Mucosa of descending colon (tissue), 3 donors: ENCODE measurements around the gene TSEN34. TPM values are rescaled to one million over a fixed set of nuclear protein-coding genes. Genes with fewer than 3 reads are reported as not detected.
"Not testable (repeated sequence)": the region's sequence is repeated elsewhere in the genome, so short reads cannot be mapped to it uniquely, and the experiment has no call there.

ENCODE experiments used
- ATAC-seq: fragments of 200-7000 bp; cut with Tn5 transposase; one replicate; pipeline ENCODE4 v1.9.1; 2020; ENCODE audit warnings: mild to moderate bottlenecking, moderate library complexity
- DNase-seq, 3 donors: peaks; one replicate each; pipeline ENCODE4 v3.0.0-alpha.2; 2020
- H3K36me3 ChIP-seq: fragments of 200-600 bp; one replicate; pipeline ENCODE4 v1.8.0; 2021; ENCODE audit warnings: low read depth, mild to moderate bottlenecking
- H3K4me1 ChIP-seq: fragments of 200-600 bp; one replicate; pipeline ENCODE4 v1.8.0; 2021; ENCODE audit warnings: low read depth, mild to moderate bottlenecking
- H3K4me3 ChIP-seq: fragments of 200-600 bp; one replicate; pipeline ENCODE4 v1.8.0; 2021; ENCODE audit warnings: mild to moderate bottlenecking
- H3K9me3 ChIP-seq: fragments of 200-600 bp; one replicate; pipeline ENCODE4 v1.8.0; 2021; ENCODE audit warnings: mild to moderate bottlenecking
- intact Hi-C, 2 donors: fragments of 100-400 bp; cut with DNase I in 1 of 2; cut with micrococcal nuclease in 1 of 2; formaldehyde crosslinking; loops; one replicate each; pipeline versions ENCODE4 v1.11.0 to v1.11.1; 2022; cut with DNase I, micrococcal nuclease
- total RNA-seq, 3 donors: library from RNA; stranded (reverse); fragmentation: NEBNext Ultra II Directional in 2 of 3; extraction: Animal tissue kit (Norgen Biotek cat#: 25700) in 2 of 3; gene quantifications; one replicate each; pipeline versions ENCODE4 v1.2.1 to v1.2.4, GENCODE V29; 2021 to 2023
- TF ChIP-seq, protein P1 (sequence below): fragments of 200-600 bp; IDR thresholded peaks from one replicate; pipeline ENCODE4 v1.8.0; 2022; ENCODE audit warnings: antibody characterized with exemption, mild to moderate bottlenecking
- donor health status: DM: no; HTN: no; CAD: no; lungs with moderate emphysema.
- donor health status: DM: no; HTN: no; CAD: no.
- donor health status: DM: no; HTN: yes; CAD: no.

The TSEN34 gene
- total RNA-seq, 3 donors from 2014 or later, result 35.0 to 40.3 (median 35.2) TPM

DNA sequence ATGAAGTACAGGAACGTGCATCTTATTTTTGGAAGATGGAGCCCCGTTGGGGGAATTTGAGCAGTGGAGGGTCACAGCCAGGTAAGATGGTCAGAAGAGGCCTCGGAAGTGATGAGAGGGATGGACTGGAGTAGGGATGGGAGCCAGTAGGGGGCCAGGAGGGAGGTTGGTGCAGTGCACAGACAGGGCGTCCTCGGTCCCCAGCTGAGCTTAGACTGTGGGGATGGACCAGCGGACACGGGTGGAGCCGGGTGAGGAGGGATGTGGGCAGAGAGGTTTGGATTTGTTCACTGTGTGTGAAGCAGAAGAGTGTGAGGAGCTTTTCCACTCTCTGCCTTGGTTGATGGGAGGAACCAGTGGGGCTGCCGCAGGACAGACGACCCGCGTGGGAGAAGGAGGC, 20.1 kb downstream of the TSEN34 start:
- ATAC-seq (no peak), DNase-seq (peak in 1 of 3 donors; percentile 41)
- intact Hi-C loops, result no loop called here
- H3K4me3 ChIP-seq, result no peak overlapping the region
- peaks cover 7% of the 10 kb centered on the region for H3K36me3 ChIP-seq
- H3K4me1 ChIP-seq, result peaks cover 47% of the 10 kb centered on the region
- no peaks in the 10 kb centered on the region for H3K9me3 ChIP-seq
- TF ChIP-seq, protein P1, sequence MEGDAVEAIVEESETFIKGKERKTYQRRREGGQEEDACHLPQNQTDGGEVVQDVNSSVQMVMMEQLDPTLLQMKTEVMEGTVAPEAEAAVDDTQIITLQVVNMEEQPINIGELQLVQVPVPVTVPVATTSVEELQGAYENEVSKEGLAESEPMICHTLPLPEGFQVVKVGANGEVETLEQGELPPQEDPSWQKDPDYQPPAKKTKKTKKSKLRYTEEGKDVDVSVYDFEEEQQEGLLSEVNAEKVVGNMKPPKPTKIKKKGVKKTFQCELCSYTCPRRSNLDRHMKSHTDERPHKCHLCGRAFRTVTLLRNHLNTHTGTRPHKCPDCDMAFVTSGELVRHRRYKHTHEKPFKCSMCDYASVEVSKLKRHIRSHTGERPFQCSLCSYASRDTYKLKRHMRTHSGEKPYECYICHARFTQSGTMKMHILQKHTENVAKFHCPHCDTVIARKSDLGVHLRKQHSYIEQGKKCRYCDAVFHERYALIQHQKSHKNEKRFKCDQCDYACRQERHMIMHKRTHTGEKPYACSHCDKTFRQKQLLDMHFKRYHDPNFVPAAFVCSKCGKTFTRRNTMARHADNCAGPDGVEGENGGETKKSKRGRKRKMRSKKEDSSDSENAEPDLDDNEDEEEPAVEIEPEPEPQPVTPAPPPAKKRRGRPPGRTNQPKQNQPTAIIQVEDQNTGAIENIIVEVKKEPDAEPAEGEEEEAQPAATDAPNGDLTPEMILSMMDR, result no peak

DNA sequence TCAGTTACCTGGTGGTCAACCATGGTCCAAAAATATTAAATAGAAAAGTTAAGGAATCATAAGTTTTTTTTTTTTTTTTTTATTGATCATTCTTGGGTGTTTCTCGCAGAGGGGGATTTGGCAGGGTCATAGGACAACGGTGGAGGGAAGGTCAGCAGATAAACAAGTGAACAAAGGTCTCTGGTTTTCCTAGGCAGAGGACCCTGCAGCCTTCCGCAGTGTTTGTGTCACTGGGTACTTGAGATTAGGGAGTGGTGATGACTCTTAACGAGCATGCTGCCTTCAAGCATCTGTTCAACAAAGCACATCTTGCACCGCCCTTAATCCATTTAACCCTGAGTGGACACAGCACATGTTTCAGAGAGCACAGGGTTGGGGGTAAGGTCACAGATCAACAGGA, 23.1 kb downstream of the TSEN34 start:
- ATAC-seq, H3K4me3 ChIP-seq, H3K36me3 ChIP-seq, intact Hi-C loops, H3K9me3 ChIP-seq, DNase-seq: not testable (repeated sequence)
- H3K4me1 ChIP-seq, result peaks cover 23% of the 10 kb centered on the region

DNA sequence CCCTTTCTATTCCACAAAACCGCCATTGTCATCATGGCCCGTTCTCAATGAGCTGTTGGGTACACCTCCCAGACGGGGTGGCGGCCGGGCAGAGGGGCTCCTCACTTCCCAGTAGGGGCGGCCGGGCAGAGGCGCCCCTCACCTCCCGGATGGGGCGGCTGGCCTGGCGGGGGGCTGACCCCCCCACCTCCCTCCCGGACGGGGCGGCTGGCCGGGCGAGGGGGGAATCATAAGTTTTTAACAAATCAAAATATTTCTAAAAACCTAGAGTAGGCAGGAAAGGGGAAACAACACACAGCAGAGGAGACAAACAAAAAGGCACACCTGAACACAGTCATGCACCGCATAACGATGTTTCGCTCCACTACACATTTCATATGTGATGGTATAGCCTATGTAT, 23.6 kb downstream of the TSEN34 start:
- intact Hi-C loops, DNase-seq, H3K4me3 ChIP-seq, H3K9me3 ChIP-seq, H3K36me3 ChIP-seq, ATAC-seq: not testable (repeated sequence)
- peaks cover 18% of the 10 kb centered on the region for H3K4me1 ChIP-seq

DNA sequence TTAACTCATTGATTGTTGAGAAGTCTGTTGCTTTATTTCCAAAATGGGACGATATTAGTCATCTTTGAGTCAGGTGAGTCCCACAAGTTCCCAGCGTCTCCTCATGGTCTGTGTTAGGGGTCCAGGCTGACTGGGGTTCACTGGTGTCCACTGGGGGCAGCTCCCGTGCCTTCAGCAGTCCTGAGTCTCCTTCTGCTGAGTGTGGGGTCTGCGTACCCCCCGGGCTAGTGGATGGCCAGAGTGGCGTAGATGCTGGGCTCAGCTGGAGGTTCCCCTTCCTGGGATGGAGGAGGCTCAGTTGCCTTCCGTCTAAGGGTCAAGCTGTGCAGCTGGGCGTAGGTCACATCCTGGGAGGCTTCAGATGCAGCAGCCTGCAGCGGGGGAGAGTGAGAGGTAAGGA, 25.8 kb downstream of the TSEN34 start:
- intact Hi-C loops, result no loop called here
- TF ChIP-seq, protein P1, result no peak

DNA sequence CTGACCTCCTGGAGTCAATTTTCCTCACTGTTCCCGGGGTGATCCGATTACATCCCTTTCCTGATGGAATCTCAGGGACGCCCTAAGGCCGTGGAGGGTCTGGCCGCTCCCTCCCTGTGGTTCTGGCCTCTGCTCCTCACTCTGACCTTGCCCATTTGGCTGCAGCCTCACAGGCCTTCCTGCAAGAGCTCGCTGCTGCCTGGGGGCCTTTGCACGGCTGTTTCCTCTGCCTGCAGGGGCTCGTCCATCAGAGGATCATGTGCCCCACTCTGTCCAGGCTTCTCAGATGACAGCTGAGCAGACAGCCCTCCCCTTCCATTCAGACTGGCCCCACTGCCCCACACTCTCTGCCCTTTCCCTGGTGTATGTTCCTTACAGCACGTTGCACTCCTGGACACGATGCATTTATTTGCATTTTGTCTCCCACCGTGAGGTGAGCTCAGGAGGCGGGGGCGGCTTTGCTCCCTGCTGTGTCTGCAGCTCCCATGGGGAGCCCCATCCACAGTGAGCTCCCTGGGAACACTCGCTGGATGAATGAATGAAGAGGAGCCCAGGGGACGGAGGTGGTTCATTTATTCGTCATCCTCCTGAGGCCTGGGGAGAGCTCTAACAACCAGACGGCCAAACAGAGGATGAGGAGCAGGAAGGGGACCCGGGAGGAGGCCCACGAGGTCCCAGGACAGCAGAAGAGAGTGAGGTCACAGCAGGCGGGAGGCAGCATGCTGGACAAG, 26.6 kb downstream of the TSEN34 start:
- H3K4me1 ChIP-seq, DNase-seq, H3K4me3 ChIP-seq, ATAC-seq, intact Hi-C loops, H3K36me3 ChIP-seq, H3K9me3 ChIP-seq: not testable (repeated sequence)

More for the DNA sequence above, 25.8 kb downstream of the TSEN34 start:
- no peak for ATAC-seq
- H3K9me3 ChIP-seq, result no peaks in the 10 kb centered on the region
- no peaks in the 10 kb centered on the region for H3K4me1 ChIP-seq
- H3K4me3 ChIP-seq, result no peak overlapping the region
- no peaks in the 10 kb centered on the region for H3K36me3 ChIP-seq
- no peak for DNase-seq

DNA sequence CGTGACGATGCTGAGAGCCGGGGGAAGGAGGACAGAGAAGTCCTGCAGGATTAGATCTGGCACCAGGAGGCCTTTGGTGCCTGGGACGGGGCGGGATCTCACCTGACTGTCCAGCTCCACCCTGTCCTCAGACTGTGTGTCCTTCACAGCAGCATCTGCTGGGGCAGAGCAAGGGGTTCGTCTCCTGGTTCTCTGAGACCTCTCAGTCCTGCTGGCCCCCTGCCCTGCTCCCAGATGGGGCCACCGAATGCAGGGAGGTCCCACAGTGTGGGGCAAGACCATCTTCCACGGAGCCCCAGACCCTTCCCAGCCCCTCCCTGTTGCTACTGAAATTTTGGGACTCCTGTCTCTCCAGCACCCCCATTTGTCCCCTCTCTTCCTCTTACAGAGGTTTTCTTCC, 27.2 kb downstream of the TSEN34 start:
- DNase-seq, result no peak
- H3K4me3 ChIP-seq, result no peak overlapping the region
- H3K4me1 ChIP-seq, result no peaks in the 10 kb centered on the region
- ATAC-seq, result no peak
- no peaks in the 10 kb centered on the region for H3K9me3 ChIP-seq
- H3K36me3 ChIP-seq, result no peaks in the 10 kb centered on the region
- intact Hi-C loops, result no loop called here
- TF ChIP-seq, protein P1, result no peak

DNA sequence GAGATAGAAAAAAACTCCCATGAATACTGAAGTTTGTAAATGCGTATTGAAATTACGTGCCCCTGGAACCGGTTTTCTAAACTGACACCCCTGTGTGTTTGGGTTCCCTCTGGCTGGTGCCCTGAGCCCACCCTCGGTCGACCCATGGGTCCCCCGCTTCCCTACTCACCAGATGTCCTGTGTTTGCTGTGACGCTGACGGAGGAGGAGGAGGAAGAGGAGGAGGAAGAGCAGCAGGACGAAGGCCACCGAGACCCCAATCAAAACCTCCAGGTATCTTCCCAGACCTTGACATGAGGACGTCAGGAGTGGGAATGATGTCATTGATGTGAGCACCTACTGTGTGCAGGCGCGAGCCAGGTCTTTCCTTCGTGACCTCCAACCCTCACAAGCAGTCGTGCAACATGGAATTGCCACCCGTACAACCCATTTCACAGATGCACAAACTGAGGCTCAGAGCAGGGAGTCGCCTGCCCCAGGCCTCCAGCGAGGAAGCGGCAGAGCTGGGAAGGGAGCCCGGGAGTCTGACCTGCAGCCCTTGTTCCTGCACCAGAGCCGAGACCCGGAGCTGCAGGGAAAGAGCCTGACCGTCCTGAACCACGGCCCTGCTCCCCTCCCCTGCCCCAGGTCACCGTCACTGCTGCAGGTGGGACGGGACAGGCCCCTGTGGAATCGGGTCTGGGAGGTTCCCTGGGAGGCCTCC, 28.0 kb downstream of the TSEN34 start:
- TF ChIP-seq, protein P1, result no peak
- DNase-seq (no peak), ATAC-seq (no peak)
- Histone ChIP-seq H3K9me3 (no peaks in the 10 kb centered on the region), H3K4me1 (no peaks in the 10 kb centered on the region), H3K4me3 (no peak overlapping the region), H3K36me3 (no peaks in the 10 kb centered on the region)
- intact Hi-C loops, result no loop called here

DNA sequence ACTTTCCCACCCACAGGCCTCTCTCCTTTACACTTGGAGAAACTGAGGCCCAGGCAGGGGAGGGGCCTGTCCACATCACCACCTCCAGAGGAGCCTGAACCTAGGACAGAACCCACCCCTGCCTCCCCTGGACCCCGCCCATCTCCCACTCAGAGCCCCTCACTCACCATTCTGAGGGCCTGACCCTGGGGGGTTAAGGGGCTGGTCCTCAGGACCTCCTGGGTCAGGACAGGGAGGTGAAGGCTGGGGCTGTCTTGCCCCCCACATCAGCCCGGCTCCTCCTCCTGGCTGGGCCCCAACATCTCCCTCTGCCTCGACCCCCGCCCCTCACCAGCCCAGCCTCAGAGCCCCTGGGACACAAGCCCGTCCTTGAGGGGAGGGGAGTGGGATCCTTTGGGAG, 28.6 kb downstream of the TSEN34 start:
- intact Hi-C loops, ATAC-seq, DNase-seq, H3K9me3 ChIP-seq, H3K36me3 ChIP-seq, H3K4me3 ChIP-seq, H3K4me1 ChIP-seq: not testable (repeated sequence)

DNA sequence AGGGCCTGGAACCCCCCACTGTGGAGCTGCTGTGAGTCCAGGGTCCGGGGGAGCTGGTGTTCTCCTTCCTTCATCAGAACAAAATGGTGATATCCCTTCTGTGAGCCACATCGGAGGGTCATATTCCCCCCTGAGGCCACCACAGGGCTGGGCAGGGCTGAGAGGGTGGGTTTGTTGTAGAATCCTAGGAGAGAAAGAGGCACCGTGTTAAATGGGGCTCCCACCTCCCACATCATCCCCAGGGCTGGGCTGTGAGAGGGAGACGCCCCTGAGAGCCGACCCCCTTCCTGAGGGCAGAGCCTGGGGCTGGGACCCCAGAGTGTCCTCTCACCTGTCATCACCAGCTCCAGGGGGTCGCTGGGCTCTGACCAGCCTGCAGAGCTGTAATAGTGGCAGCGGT, 30.8 kb downstream of the TSEN34 start:
- intact Hi-C loops, DNase-seq, H3K9me3 ChIP-seq, H3K4me1 ChIP-seq, H3K4me3 ChIP-seq, H3K36me3 ChIP-seq: not testable (repeated sequence)
- ATAC-seq, result peak; percentile 4
